Thyroid gland (tissue), 4 donors: ENCODE results near the gene MTA3. TPM values are rescaled to one million over a fixed set of nuclear protein-coding genes. Genes with fewer than 3 reads are reported as not detected.
A peak's percentile ranks its signal among the peaks of the same experiment; 100 is the strongest.

ENCODE experiments used
- DNase-seq, 2 donors: peaks; one replicate each; pipeline ENCODE4 v3.0.0-alpha.2; 2019
- H3K27ac ChIP-seq, 3 donors: fragments of 200-600 bp; sonication (generic); 1 replicate in 2 of 3; 2 replicates in 1 of 3; pipeline ENCODE4 v1.5.1; 2016 to 2019; ENCODE audit warnings: mild to moderate bottlenecking in 1 of 3, moderate library complexity in 1 of 3
- H3K27me3 ChIP-seq: fragments of 200-600 bp; sonication (generic); one replicate; pipeline ENCODE4 v1.5.1; 2019
- H3K36me3 ChIP-seq, 2 donors: fragments of 200-600 bp; sonication (generic); one replicate each; pipeline ENCODE4 v1.5.1; 2016 to 2019
- H3K4me1 ChIP-seq, 2 donors: fragments of 200-600 bp; sonication (generic); one replicate each; pipeline ENCODE4 v1.5.1; 2017 to 2019
- H3K4me3 ChIP-seq, 3 donors: fragments of 200-600 bp; sonication (generic); replicated peaks in 1 of 3; 1 replicate in 2 of 3; 2 replicates in 1 of 3; pipeline ENCODE4 v1.5.1; 2016; ENCODE audit warnings: mild to moderate bottlenecking in 1 of 3
- H3K9me3 ChIP-seq: fragments of 200-600 bp; sonication (generic); one replicate; pipeline ENCODE4 v1.5.1; 2017
- CTCF ChIP-seq, 6 experiments: fragments of 200-600 bp in 3 of 6; fragments of 450-650 bp in 3 of 6; sonication (generic) in 3 of 6; IDR thresholded peaks; one replicate each; pipeline ENCODE4 v1.5.1; 2016 to 2019; ENCODE audit warnings: antibody characterized with exemption in 6 of 6, mild to moderate bottlenecking in 2 of 6, inconsistent platforms in 1 of 6, moderate library complexity in 1 of 6
- POLR2A ChIP-seq, 2 donors: fragments of 450-650 bp; IDR thresholded peaks; one replicate each; pipeline ENCODE4 v1.6.1; 2017; ENCODE audit warnings: antibody characterized with exemption in 2 of 2, mild to moderate bottlenecking in 2 of 2, moderate library complexity in 1 of 2
- WGBS, 2 donors: methylation state at CpG; one replicate each; pipeline ENCODE4 v1.1.5; 2017; 5-methylcytosine and 5-hydroxymethylcytosine counted together
- intact Hi-C: fragments of 100-400 bp; cut with DNase I; formaldehyde crosslinking; loops from one replicate; pipeline ENCODE4 v1.15.1; 2023
- total RNA-seq, 4 donors: library from RNA; depleted of rRNA; stranded (reverse); fragments of >200 nt; gene quantifications; one replicate each; pipeline ENCODE4 v1.2.3, GENCODE V29; 2016

The MTA3 gene
- total RNA-seq, 4 donors from 2014 or later: 29.8 to 50.0 (median 34.0) TPM

DNA sequence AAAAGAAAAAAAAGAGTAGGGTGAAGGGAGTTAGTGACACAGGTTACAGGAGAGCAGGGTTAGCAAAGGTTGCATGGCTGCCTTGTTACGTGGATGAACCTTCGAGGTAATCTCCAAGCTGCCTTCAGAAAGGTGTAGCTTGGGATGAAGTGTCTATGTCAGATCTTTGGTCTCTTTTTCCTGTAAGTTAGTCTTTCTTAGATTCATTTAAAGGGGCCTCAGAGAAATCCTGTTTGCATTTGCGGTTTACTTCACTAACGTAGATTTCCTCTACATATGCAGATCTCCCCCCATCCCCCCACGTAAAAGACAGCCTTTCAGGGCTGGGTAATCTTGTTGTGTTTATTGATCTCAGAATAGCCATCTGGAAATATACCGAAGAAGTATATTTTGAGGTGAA is 83.7 kb downstream of the MTA3 start:
- TF ChIP-seq CTCF (IDR thresholded peaks at IDR 0.05) (no peak), POLR2A (IDR thresholded peaks at IDR 0.05) (no peak)
- H3K9me3 ChIP-seq: no peaks in the 10 kb centered on the region

GRCh38 chr2:42653039-42653438 is 84.6 kb downstream of the MTA3 start:
- Histone ChIP-seq H3K9me3 (no peaks in the 10 kb centered on the region), H3K27ac (no peak overlapping the region), H3K27me3 (no peaks in the 10 kb centered on the region), H3K4me1 (no peaks in the 10 kb centered on the region), H3K4me3 (no peak overlapping the region), H3K36me3 (no peaks in the 10 kb centered on the region)
- 85 to 87% methylated on average over 5 of the region's 5 CpGs for WGBS, 2 donors
- intact Hi-C loops: no loop called here
- no peak for TF ChIP-seq POLR2A (IDR thresholded peaks at IDR 0.05)
- TF ChIP-seq CTCF (IDR thresholded peaks at IDR 0.05): no peak
- DNase-seq: no peak

More for the DNA sequence above, 83.7 kb downstream of the MTA3 start:
- WGBS, 2 donors: 91 to 94% methylated on average over 6 of the region's 6 CpGs
- H3K4me1 ChIP-seq: no peaks in the 10 kb centered on the region
- intact Hi-C loops: no loop called here
- H3K27me3 ChIP-seq: no peaks in the 10 kb centered on the region
- no peak overlapping the region for H3K27ac ChIP-seq
- no peaks in the 10 kb centered on the region for H3K36me3 ChIP-seq
- DNase-seq: no peak
- H3K4me3 ChIP-seq: no peak overlapping the region

DNA sequence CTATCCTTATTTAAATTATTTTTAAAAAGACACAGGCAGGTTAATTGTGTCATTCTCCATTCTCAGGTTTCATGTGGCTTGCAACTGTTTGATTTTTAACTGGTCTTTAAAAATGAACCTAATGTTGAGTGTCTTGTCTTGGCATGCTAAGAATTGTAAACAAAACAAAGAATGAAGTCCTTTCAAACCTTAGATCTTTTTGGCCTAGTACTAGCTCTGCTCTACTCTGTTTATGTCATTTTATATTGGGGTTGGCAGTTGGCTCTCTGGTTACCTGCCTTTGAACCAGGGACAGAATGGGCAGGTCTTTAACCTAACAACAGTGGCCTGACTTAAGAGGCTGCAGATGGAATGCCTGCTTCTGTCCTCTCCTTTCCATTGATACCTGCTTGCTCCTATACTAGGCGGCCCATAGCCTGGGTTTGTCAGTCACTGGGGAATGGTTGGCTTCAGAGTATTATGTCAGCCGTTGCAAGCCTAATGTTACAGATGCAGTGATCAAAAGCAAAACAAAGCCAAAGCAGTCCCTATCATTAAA is 85.5 kb downstream of the MTA3 start:
- intact Hi-C loops: no loop called here
- no peak overlapping the region for H3K27ac ChIP-seq
- DNase-seq: no peak
- 93 to 96% methylated on average over 2 of the region's 2 CpGs for WGBS, 2 donors
- no peaks in the 10 kb centered on the region for H3K27me3 ChIP-seq
- H3K4me1 ChIP-seq: no peaks in the 10 kb centered on the region
- no peak overlapping the region for H3K4me3 ChIP-seq
- H3K9me3 ChIP-seq: no peaks in the 10 kb centered on the region
- no peaks in the 10 kb centered on the region for H3K36me3 ChIP-seq
- TF ChIP-seq POLR2A (IDR thresholded peaks at IDR 0.05) (no peak), CTCF (IDR thresholded peaks at IDR 0.05) (no peak)

DNA sequence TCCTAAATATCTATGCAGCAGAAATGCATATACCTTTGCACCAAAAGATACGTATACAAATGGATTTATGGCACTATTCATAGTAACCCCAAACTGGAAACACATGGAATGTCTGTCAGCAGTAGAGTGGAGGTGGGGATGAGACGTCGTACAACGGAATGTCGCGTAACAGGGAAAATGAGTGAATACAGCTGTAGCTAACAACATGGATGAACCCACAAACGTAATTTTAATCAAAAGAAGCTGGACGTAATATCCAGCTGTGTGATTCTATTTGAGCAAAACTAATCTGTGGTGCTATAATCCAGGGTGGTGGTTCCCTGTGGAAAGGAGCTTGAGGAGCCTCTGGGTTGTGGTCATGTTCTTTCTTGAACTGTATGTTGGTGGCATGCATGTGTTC is 89.9 kb downstream of the MTA3 start:
- no peaks in the 10 kb centered on the region for H3K27me3 ChIP-seq
- H3K4me1 ChIP-seq: peaks cover under 1 to 4% of the 10 kb centered on the region in 2 donors
- no peak for TF ChIP-seq POLR2A (IDR thresholded peaks at IDR 0.05)
- no peak for TF ChIP-seq CTCF (IDR thresholded peaks at IDR 0.05)
- DNase-seq: no peak
- intact Hi-C loops: no loop called here
- H3K9me3 ChIP-seq: no peaks in the 10 kb centered on the region
- no peak overlapping the region for H3K4me3 ChIP-seq
- no peak overlapping the region for H3K27ac ChIP-seq
- no peaks in the 10 kb centered on the region for H3K36me3 ChIP-seq
- WGBS, 2 donors: 82 to 90% methylated on average over 8 of the region's 8 CpGs

DNA sequence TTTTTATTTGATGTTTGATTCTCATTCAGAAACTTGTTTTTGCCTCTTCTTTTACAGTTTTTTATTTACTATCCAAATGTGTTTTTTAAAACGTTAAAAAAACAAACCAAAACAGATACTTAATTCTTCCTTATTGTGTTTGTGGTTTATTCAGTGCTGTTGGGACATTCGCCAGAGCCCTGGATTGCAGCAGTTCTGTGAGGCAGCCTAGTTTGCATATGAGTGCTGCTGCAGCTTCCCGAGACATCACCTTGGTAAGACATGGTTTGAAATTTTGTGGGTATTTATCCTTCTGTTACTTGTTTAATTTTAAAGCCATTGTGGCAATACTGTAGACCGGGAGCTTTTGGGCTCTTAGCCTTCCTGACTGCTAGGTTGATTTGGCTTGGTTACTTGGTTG is 91.2 kb downstream of the MTA3 start:
- peaks cover 4 to 5% of the 10 kb centered on the region in 2 donors for H3K4me1 ChIP-seq
- H3K9me3 ChIP-seq: no peaks in the 10 kb centered on the region
- H3K4me3 ChIP-seq: no peak overlapping the region
- WGBS, 2 donors: 36 to 37% methylated on average over 4 of the region's 4 CpGs
- no peaks in the 10 kb centered on the region for H3K36me3 ChIP-seq
- no peak overlapping the region for H3K27ac ChIP-seq
- DNase-seq: peak; percentile 40 to 52
- TF ChIP-seq CTCF (IDR thresholded peaks at IDR 0.05): no peak
- no peak for TF ChIP-seq POLR2A (IDR thresholded peaks at IDR 0.05)
- no peaks in the 10 kb centered on the region for H3K27me3 ChIP-seq
- intact Hi-C loops: loop anchor here (10.0 kb wide), 1 partner anchor 165 kb away; the partner anchor contains the start of gene KCNG3
